GM19238 (cell line): ENCODE data around the gene CCL3.
"Not testable (repeated sequence)": the region's sequence is repeated elsewhere in the genome, so short reads cannot be mapped to it uniquely, and the experiment has no call there.

Experiments used
- DNase-seq: peaks from one replicate; pipeline ENCODE4 v3.0.0; 2011; ENCODE audit warnings: low spot score; ENCODE audit not compliant: insufficient read length

CCL3 gene

GRCh38 chr17:36117505-36118382 is 27.8 kb upstream of the CCL3 start:
- DNase-seq = no peak

DNA sequence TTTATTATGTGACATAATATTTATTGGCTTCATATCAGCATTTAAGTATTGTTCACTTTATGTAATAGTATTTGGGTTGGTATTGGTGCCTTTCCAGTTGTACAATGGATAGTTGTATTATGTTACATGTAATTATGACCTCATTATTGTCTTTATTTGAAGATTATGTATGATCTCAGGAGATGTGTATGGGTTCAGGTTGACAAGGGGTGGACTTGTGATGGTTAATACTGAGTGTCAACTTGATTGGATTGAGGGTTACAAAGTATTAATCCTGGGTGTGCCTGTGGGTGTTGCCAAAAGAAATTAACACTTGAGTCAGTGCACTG is 25.7 kb upstream of the CCL3 start:
- not testable (repeated sequence) for DNase-seq

GRCh38 chr17:36114971-36115648 is 25.2 kb upstream of the CCL3 start:
- not testable (repeated sequence) for DNase-seq

DNA sequence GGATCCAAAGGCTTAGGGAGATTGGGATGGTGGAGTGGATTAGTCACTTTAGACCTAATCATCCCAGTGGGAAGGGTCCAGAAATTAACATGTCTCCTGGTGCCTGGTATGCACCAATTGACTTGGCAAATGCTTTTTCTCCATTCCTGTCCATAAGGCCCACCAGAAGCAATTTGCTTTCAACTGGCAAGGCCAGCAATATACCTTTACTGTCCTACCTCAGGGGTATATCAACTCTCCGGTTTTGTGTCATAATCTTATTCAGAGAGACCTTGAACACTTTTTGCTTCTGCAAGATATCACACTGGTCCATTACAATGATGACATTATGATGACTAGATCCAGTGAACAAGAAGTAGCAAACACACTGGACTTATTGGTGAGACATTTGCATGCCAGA is 23.2 kb upstream of the CCL3 start:
- not testable (repeated sequence) for DNase-seq

GRCh38 chr17:36112572-36112971 is 22.6 kb upstream of the CCL3 start:
- no peak for DNase-seq

DNA sequence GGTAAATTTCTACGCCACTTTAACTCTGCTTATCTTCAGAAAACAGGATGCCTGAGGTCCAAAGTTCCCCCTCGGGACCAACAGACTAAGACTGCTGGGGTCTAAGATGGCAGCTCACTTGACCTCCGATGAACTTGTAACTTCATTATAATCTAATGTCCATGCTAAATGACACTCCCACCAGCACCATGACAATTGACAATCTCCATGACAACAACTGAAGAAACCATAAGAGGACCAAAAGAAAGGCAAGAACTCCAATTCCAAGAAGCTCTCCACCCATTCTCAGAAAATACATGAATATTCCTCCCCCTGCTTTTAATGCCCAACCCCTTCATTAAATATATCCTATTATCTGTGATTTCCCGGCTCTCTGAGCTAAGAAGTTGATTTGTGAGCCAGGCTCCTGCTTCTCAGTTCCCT is 21.1 kb upstream of the CCL3 start:
- DNase-seq = no peak

DNA sequence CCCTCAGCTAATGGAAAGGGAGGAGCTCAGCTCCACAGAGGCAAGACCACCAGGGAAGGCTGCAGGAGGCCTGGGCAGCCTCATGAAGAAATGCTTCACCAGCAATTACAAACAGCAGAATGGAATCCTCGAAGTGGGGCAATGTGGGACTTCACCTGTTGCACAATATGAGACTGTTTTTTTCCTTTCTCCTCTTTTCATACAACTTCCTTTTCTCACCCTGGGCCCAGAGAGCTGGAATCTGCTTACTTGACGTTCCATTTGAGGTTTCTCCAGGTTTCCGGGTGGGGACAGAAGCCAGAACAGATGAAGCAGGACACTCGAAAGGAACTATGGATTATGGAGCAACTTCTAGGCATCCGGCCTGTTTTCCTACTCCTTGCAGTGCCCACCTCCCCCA is 18.3 kb upstream of the CCL3 start:
- not testable (repeated sequence) for DNase-seq

- no peak for DNase-seq
Observed at GRCh38 chr17:36107660-36108059, 17.7 kb upstream of the CCL3 start.

DNA sequence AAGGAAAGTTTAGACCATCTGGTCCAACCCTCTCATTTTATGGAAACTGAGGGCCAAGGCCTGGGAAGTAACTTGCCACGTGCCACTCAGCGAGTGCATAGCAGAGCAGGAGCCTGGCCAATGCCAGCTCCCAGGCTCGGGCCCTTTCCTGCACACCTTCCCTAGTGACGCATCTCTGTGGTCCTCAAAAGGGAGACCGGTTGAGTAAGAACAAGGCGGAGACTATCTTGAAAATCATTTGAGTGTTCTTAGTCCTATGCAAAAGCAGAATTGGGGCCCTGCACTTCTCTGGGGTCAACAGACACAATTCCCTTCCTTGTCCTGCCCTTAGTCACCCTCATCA is 16.5 kb upstream of the CCL3 start:
- DNase-seq = no peak

- no peak for DNase-seq
Observed at GRCh38 chr17:36105781-36106492, 16.0 kb upstream of the CCL3 start.

DNA sequence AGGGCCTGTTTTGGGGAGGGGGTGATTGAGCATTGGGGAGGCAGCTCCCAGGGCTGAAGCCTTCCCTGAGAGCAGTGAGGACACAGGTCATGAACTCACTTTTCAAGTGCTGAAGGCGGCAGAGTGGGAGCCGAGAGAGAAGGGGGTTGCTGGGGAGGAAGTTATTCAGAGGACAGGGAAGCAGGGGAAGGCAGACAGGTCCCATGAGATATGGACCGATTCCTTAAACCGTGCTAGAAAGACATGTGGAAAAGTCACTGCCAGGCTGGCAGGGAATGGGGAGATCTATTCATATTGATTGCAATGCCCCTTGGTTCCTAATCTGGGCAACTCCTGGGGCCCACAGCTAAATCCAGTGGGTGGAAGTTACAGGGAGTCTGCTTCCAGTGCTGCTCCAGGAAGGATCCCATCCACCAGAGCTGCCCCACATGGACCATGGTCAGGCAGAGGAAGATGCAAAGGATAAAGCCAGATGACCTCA is 14.8 kb upstream of the CCL3 start:
- DNase-seq = no peak

- DNase-seq = not testable (repeated sequence)
Observed at GRCh38 chr17:36104246-36104645, 14.3 kb upstream of the CCL3 start.

GRCh38 chr17:36103401-36103975 is 13.5 kb upstream of the CCL3 start, which contains the start of gene CCL4:
CCL4 (plus strand) TSS chr17:36103827; CDS start chr17:36103906, 79 bp downstream.
- DNase-seq = not testable (repeated sequence)

DNA sequence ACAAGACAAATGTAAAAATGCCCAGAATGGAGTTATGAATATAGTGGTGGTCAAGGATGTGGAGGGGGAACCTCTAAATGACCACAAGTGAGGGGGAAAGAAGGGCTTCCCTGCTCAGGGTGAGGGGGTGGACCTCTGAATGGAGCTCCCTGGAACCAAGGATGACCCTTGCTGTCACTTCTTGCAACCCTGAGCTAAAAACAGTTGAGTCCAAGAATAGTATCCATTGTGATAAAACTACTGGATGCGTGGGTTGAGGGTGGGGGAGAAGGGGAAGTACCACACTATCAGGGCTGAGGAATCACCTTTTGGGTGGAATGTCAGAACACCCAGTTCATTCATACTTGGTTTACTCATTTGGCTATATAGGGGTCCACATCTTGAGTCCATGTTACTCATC is 9.1 kb upstream of the CCL3 start:
- DNase-seq = not testable (repeated sequence)

GRCh38 chr17:36095992-36096391 is 6.0 kb upstream of the CCL3 start:
- no peak for DNase-seq

DNA sequence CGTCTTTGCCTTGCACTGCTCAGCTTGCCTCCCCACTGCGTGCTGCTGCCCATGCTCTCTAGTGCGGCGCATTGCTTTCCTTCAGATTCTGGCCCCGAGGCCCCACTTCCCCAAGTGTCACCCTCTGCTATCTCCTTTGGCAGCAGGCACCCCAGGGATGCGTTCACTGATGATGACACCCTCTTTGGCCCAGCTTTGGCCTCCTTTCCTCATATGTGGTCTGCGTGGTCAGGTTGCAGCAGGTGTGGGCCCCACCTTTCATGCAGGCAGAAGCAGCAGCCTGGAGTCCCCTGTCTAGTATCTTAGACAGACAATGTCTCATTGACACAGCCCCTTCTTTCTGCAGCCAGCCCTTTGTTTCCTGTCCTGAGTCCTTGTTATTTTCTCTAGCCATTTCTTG is 4.8 kb upstream of the CCL3 start:
- no peak for DNase-seq

GRCh38 chr17:36094232-36094631 is 4.3 kb upstream of the CCL3 start:
- DNase-seq = no peak

GRCh38 chr17:36092715-36093114 is 2.8 kb upstream of the CCL3 start:
- DNase-seq = not testable (repeated sequence)

DNA sequence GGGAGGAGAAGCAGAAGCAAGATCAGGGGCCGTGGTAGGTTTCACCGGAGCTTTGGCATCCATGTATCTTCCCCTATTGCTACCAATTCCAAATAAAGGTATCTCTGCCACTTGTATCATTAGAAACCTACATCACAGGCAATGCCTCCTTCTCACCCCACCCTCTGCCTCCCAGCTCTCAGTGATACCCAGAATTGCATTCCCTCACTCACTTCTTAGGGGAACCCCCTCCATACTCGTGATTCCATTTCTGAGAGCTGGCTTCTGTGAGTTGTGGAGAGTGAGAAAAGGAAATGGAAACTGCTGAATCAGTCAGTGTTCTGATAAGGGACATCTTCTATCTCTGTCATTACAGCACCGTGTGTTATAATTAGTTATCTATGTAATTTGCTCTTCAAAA is 2.3 kb upstream of the CCL3 start:
- no peak for DNase-seq

GRCh38 chr17:36089339-36089865 is 541 bp downstream of the CCL3 start:
- DNase-seq = no peak

- no peak for DNase-seq
Observed at GRCh38 chr17:36088670-36089338, 1.1 kb downstream of the CCL3 start.
